HepG2 (cell line): ENCODE data around the gene TAT. TPM values are rescaled to one million over a fixed set of nuclear protein-coding genes. Genes with fewer than 3 reads are reported as not detected.

Source experiments
- ATAC-seq: fragments of 200-7000 bp; cut with Tn5 transposase; 3 replicates; pipeline ENCODE4 v1.9.1; 2020; ENCODE audit warnings: mild to moderate bottlenecking, moderate library complexity
- BruUV-seq: library from RNA; stranded (reverse); fragments of 400-500 nt; replicated peaks from 2 replicates; lab custom pipeline; 2021; lab: Mats Ljungman, UMichigan
- CTCF ChIA-PET: fragments of 300-600 bp; formaldehyde crosslinking; extraction: SDS; loops from one replicate; lab custom pipeline; 2021; ENCODE audit warnings: low total read pairs, inconsistent platforms, low intra/inter-chr PET ratio; lab: Yijun Ruan, JAX
- POLR2A ChIA-PET: fragments of 350-600 bp; sonication (Branson Sonifier 250); formaldehyde crosslinking; loops from one replicate; lab custom pipeline; 2020; ENCODE audit warnings: antibody characterized with exemption, inconsistent platforms; lab: Yijun Ruan, JAX
- DNase-seq: peaks from one replicate; pipeline ENCODE4 v3.0.0-alpha.2; 2015; ENCODE audit warnings: low spot score
- FAIRE-seq: peaks from 3 replicates; lab custom pipeline; 2011; peaks lifted over from hg19 to GRCh38; lab: Jason Lieb, UNC
- H2AFZ ChIP-seq: one replicate; pipeline ENCODE4 v1.6.1; 2011; ENCODE audit warnings: low read length, inconsistent platforms
- H3K27ac ChIP-seq: fragments of 300-600 bp; 3 replicates; pipeline ENCODE4 v1.8.0; 2011; ENCODE audit warnings: mixed run types, mild to moderate bottlenecking, mixed read lengths, low read length, inconsistent platforms; ENCODE audit not compliant: insufficient read depth; ENCODE audit errors: extremely low read length
- H3K27me3 ChIP-seq, 2 experiments: fragments of 200-600 bp in 1 of 2; 2 replicates in 1 of 2; 3 replicates in 1 of 2; pipeline versions ENCODE4 v1.6.0 to v1.8.0; 2011; ENCODE audit warnings: low read length in 2 of 2, mild to moderate bottlenecking in 2 of 2, moderate library complexity in 2 of 2, inconsistent platforms in 1 of 2; ENCODE audit not compliant: insufficient read depth in 2 of 2, control insufficient read depth in 1 of 2
- H3K36me3 ChIP-seq, 2 experiments: fragments of 200-600 bp in 1 of 2; replicated peaks in 1 of 2; 2 replicates in 1 of 2; 3 replicates in 1 of 2; pipeline versions ENCODE4 v1.5.1 to v1.8.0; 2011; ENCODE audit warnings: low read length in 2 of 2, inconsistent platforms in 1 of 2; ENCODE audit not compliant: insufficient read depth in 2 of 2, control insufficient read depth in 1 of 2
- H3K4me1 ChIP-seq: 2 replicates; pipeline ENCODE4 v1.5.1; 2012; ENCODE audit warnings: low read length, inconsistent platforms; ENCODE audit not compliant: insufficient read depth
- H3K4me2 ChIP-seq: 2 replicates; pipeline ENCODE4 v1.6.0; 2011; ENCODE audit warnings: low read depth, low read length, inconsistent platforms
- H3K4me3 ChIP-seq, 3 experiments: fragments of 200-600 bp in 1 of 3; sonication (generic), shearing (Covaris generic) in 1 of 3; replicated peaks in 1 of 3; 2 replicates each; pipeline ENCODE4 v1.5.1; 2011 to 2016; ENCODE audit warnings: low read length in 3 of 3, inconsistent platforms in 2 of 3, low read depth in 2 of 3, mild to moderate bottlenecking in 2 of 3, control low read depth in 1 of 3, mixed read lengths in 1 of 3; ENCODE audit not compliant: insufficient read depth in 1 of 3
- H3K79me2 ChIP-seq: one replicate; pipeline ENCODE4 v1.6.1; 2011; ENCODE audit warnings: low read length, inconsistent platforms; ENCODE audit not compliant: insufficient read depth
- H3K9ac ChIP-seq: 2 replicates; pipeline ENCODE4 v1.6.0; 2011; ENCODE audit warnings: mild to moderate bottlenecking, low read depth, low read length, inconsistent platforms; ENCODE audit not compliant: insufficient read depth
- H3K9me3 ChIP-seq: 2 replicates; pipeline ENCODE4 v1.5.1; 2012; ENCODE audit warnings: mild to moderate bottlenecking, low read length
- H4K20me1 ChIP-seq: 2 replicates; pipeline ENCODE4 v1.6.0; 2011; ENCODE audit warnings: inconsistent platforms, mild to moderate bottlenecking, low read length, moderate library complexity; ENCODE audit not compliant: insufficient read depth
- CREM ChIP-seq, 2 experiments: sonication (generic) in 1 of 2; formaldehyde crosslinking in 1 of 2; IDR thresholded peaks; 2 replicates each; pipeline versions ENCODE4 v1.4.0 to v1.6.1; 2016 to 2020; ENCODE audit warnings: antibody characterized with exemption in 1 of 2, mild to moderate bottlenecking in 1 of 2, missing genetic modification reagents in 1 of 2
- ERF ChIP-seq: IDR thresholded peaks from 2 replicates; pipeline ENCODE4 v1.6.1; 2018; ENCODE audit warnings: missing biosample characterization, missing genetic modification reagents
- GATAD1 ChIP-seq: IDR thresholded peaks from 2 replicates; pipeline ENCODE4 v1.6.1; 2016; ENCODE audit warnings: missing genetic modification reagents, missing compliant biosample characterization
- MAFK ChIP-seq, 2 experiments: IDR thresholded peaks in 1 of 2; conservative IDR thresholded peaks in 1 of 2; 2 replicates each; pipeline ENCODE4 v1.6.1; 2011; ENCODE audit warnings: improper control_type of control experiment in 2 of 2, low read length in 2 of 2
- ZMYM2 ChIP-seq: sonication (generic); formaldehyde crosslinking; IDR thresholded peaks from 2 replicates; pipeline ENCODE4 v1.8.0; 2022; ENCODE audit warnings: mild to moderate bottlenecking, missing genetic modification reagents
- ZXDC ChIP-seq: sonication (generic); formaldehyde crosslinking; IDR thresholded peaks from 2 replicates; pipeline ENCODE4 v1.5.0; 2020; ENCODE audit warnings: mild to moderate bottlenecking, missing genetic modification reagents
- WGBS: methylation state at CpG from one replicate; pipeline ENCODE4 v1.1.6; 2017; ENCODE audit warnings: low lambda C conversion rate; 5-methylcytosine and 5-hydroxymethylcytosine counted together
- in situ Hi-C: cut with HindIII; loops from 2 replicates; pipeline ENCODE4 v1.10.0; 2017; ENCODE audit warnings: low pct_unique_long_range_greater_than_20kb; ENCODE audit not compliant: extremely low pct_ligation_motif_present
- intact Hi-C: fragments of 100-400 bp; cut with micrococcal nuclease; formaldehyde crosslinking; loops from one replicate; pipeline ENCODE4 v1.10.0; 2022; ENCODE audit not compliant: unreplicated experiment
- polyA plus RNA-seq, 8 experiments: library from polyadenylated mRNA; depleted of rRNA in 3 of 8; stranded (reverse) in 7 of 8; unstranded in 1 of 8; fragments of >200 nt; fragmentation: Illumina TruSeq in 4 of 8; extraction: Trizol in 4 of 8; gene quantifications; 2 replicates each; pipeline versions ENCODE4 v1.2.1 to v1.2.3, GENCODE V29; 2011 to 2016; ENCODE audit warnings: low read depth in 4 of 8, missing spikeins in 1 of 8, mixed read lengths in 1 of 8; ENCODE audit not compliant: insufficient read depth in 1 of 8
- total RNA-seq, 5 experiments: library from RNA; depleted of rRNA; stranded (reverse); fragments of >200 nt; fragmentation: Illumina TruSeq; extraction: Trizol; gene quantifications; 2 replicates each; pipeline ENCODE4 v1.2.3, GENCODE V29; 2016; ENCODE audit warnings: low read depth in 1 of 5
- TF ChIP-seq, protein P1 (sequence below): sonication (generic); formaldehyde crosslinking; IDR thresholded peaks from 2 replicates; pipeline ENCODE4 v1.4.0; 2020; ENCODE audit warnings: mild to moderate bottlenecking, low read depth, missing genetic modification reagents
- TF ChIP-seq, protein P2 (sequence below), 2 experiments: sonication (generic) in 1 of 2; formaldehyde crosslinking in 1 of 2; IDR thresholded peaks; 2 replicates each; pipeline versions ENCODE4 v1.4.0 to v1.6.1; 2016 to 2020; ENCODE audit warnings: borderline replicate concordance in 1 of 2, low read depth in 1 of 2, mild to moderate bottlenecking in 1 of 2, missing genetic modification reagents in 1 of 2
- TF ChIP-seq, protein P3 (sequence below): fragments of 450-650 bp; IDR thresholded peaks from 2 replicates; pipeline ENCODE4 v1.6.1; 2016

Gene TAT
- total and polyA plus RNA-seq, 2 of the 13 experiments (the other 11 are each of a cell fraction or from before 2014, with no cell fraction given): 1.6 to 5.8 TPM

DNA sequence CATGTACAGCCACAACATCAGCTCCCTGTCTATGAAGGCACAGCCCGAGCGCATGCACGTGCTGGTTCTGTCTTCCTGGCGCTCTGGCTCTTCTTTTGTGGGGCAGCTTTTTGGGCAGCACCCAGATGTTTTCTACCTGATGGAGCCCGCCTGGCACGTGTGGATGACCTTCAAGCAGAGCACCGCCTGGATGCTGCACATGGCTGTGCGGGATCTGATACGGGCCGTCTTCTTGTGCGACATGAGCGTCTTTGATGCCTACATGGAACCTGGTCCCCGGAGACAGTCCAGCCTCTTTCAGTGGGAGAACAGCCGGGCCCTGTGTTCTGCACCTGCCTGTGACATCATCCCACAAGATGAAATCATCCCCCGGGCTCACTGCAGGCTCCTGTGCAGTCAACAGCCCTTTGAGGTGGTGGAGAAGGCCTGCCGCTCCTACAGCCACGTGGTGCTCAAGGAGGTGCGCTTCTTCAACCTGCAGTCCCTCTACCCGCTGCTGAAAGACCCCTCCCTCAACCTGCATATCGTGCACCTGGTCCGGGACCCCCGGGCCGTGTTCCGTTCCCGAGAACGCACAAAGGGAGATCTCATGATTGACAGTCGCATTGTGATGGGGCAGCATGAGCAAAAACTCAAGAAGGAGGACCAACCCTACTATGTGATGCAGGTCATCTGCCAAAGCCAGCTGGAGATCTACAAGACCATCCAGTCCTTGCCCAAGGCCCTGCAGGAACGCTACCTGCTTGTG lies 40.0 kb downstream of the TAT start:
- Histone ChIP-seq H2AFZ (no peak overlapping the region), H3K4me2 (no peak overlapping the region), H3K9me3 (no peaks in the 10 kb centered on the region), H3K79me2 (no peaks in the 10 kb centered on the region), H3K36me3 (no peaks in the 10 kb centered on the region), H3K27me3 (peaks cover 0 to 19% of the 10 kb centered on the region in 2 experiments; a peak in 3 of 5 replicates), H3K4me3 (no peak overlapping the region), H3K9ac (no peak overlapping the region), H4K20me1 (no peaks in the 10 kb centered on the region), H3K27ac (no peak overlapping the region), H3K4me1 (no peaks in the 10 kb centered on the region)
- FAIRE-seq (no peak), ATAC-seq (no peak; the same call in 2 of the 3 replicates), DNase-seq (no peak)
- 58% methylated on average over 24 of the region's 28 CpGs for WGBS
- no TSS peak for BruUV-seq
- ChIA-PET CTCF (interaction anchor here (2.2 to 2.8 kb wide), 2 partner anchors 74 to 96 kb away, joined by 9 to 20 read pairs; partner anchors contain the start of gene TLE7), POLR2A (no interaction called here)
- in situ Hi-C loops: loop anchor here (5.0 kb wide), 1 partner anchor 35 kb away; no protein-coding TSS in a partner anchor
- intact Hi-C loops: loop anchor here (1.0 to 5.0 kb wide), 3 partner anchors 35 to 124 kb away; no protein-coding TSS in a partner anchor
- TF ChIP-seq, protein P1, sequence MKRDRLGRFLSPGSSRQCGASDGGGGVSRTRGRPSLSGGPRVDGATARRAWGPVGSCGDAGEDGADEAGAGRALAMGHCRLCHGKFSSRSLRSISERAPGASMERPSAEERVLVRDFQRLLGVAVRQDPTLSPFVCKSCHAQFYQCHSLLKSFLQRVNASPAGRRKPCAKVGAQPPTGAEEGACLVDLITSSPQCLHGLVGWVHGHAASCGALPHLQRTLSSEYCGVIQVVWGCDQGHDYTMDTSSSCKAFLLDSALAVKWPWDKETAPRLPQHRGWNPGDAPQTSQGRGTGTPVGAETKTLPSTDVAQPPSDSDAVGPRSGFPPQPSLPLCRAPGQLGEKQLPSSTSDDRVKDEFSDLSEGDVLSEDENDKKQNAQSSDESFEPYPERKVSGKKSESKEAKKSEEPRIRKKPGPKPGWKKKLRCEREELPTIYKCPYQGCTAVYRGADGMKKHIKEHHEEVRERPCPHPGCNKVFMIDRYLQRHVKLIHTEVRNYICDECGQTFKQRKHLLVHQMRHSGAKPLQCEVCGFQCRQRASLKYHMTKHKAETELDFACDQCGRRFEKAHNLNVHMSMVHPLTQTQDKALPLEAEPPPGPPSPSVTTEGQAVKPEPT (CRISPR knock-in tag): no peak
- no peak for TF ChIP-seq ZMYM2 (CRISPR knock-in tag)
- TF ChIP-seq, protein P2, sequence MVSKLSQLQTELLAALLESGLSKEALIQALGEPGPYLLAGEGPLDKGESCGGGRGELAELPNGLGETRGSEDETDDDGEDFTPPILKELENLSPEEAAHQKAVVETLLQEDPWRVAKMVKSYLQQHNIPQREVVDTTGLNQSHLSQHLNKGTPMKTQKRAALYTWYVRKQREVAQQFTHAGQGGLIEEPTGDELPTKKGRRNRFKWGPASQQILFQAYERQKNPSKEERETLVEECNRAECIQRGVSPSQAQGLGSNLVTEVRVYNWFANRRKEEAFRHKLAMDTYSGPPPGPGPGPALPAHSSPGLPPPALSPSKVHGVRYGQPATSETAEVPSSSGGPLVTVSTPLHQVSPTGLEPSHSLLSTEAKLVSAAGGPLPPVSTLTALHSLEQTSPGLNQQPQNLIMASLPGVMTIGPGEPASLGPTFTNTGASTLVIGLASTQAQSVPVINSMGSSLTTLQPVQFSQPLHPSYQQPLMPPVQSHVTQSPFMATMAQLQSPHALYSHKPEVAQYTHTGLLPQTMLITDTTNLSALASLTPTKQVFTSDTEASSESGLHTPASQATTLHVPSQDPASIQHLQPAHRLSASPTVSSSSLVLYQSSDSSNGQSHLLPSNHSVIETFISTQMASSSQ (IDR thresholded peaks at IDR 0.05; ENCODE audit: low read depth): no peak
- TF ChIP-seq, protein P2 (CRISPR knock-in tag; IDR thresholded peaks at IDR 0.05; ENCODE audit: borderline replicate concordance): no peak
- no peak for TF ChIP-seq MAFK (conservative IDR thresholded peaks at IDR 0.05 in 1 of 2, IDR thresholded peaks at IDR 0.05 in 1 of 2; ENCODE audit: low read length in 2 of 2)
- no peak for TF ChIP-seq ERF (CRISPR knock-in tag)
- TF ChIP-seq GATAD1 (CRISPR knock-in tag): no peak
- TF ChIP-seq ZXDC: no peak
- no peak for TF ChIP-seq CREM (IDR thresholded peaks at IDR 0.05)
- no peak for TF ChIP-seq CREM (CRISPR knock-in tag; IDR thresholded peaks at IDR 0.05)
- TF ChIP-seq, protein P3, sequence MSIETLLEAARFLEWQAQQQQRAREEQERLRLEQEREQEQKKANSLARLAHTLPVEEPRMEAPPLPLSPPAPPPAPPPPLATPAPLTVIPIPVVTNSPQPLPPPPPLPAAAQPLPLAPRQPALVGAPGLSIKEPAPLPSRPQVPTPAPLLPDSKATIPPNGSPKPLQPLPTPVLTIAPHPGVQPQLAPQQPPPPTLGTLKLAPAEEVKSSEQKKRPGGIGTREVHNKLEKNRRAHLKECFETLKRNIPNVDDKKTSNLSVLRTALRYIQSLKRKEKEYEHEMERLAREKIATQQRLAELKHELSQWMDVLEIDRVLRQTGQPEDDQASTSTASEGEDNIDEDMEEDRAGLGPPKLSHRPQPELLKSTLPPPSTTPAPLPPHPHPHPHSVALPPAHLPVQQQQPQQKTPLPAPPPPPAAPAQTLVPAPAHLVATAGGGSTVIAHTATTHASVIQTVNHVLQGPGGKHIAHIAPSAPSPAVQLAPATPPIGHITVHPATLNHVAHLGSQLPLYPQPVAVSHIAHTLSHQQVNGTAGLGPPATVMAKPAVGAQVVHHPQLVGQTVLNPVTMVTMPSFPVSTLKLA: peak; percentile 78
